Caco-2 (cell line): ENCODE measurements around the gene CDC42BPG. TPM values are rescaled to one million over a fixed set of nuclear protein-coding genes. Genes with fewer than 3 reads are reported as not detected.

Experiments
- BruUV-seq: library from RNA; stranded (reverse); fragments of 400-500 nt; replicated peaks from 2 replicates; lab custom pipeline; 2021; lab: Mats Ljungman, UMichigan
- CTCF ChIA-PET: fragments of 300-600 bp; sonication (Branson Sonifier 250); formaldehyde crosslinking; loops from one replicate; lab custom pipeline; 2022; ENCODE audit warnings: antibody characterized with exemption; lab: Charles Lee
- POLR2A ChIA-PET: fragments of 300-600 bp; sonication (Branson Sonifier 250); formaldehyde crosslinking; loops from one replicate; lab custom pipeline; 2022; ENCODE audit warnings: antibody characterized with exemption; lab: Charles Lee
- DNase-seq, 2 experiments: peaks; one replicate each; pipeline versions ENCODE4 v3.0.0 to v3.0.0-alpha.2; 2020 to 2022
- H3K27me3 ChIP-seq: replicated peaks from 2 replicates; pipeline ENCODE4 v1.6.0; 2011; ENCODE audit warnings: low read length; ENCODE audit not compliant: control insufficient read depth, insufficient read depth
- H3K36me3 ChIP-seq: 2 replicates; pipeline ENCODE4 v1.5.1; 2011; ENCODE audit warnings: low read length; ENCODE audit not compliant: control insufficient read depth, insufficient read depth
- H3K4me1 ChIP-seq: fragments of 250-450 bp; sonication (Bioruptor Pico); 2 replicates; pipeline ENCODE4 v1.5.1; 2020; ENCODE audit warnings: mild to moderate bottlenecking
- H3K4me3 ChIP-seq: 2 replicates; pipeline ENCODE4 v1.5.1; 2011; ENCODE audit warnings: low read depth, mild to moderate bottlenecking, control low read depth, low read length
- H3K9me3 ChIP-seq: fragments of 250-450 bp; sonication (Bioruptor Pico); 2 replicates; pipeline ENCODE4 v1.5.1; 2020; ENCODE audit warnings: mild to moderate bottlenecking, moderate library complexity
- H3K27ac Mint-ChIP-seq: one replicate; pipeline ENCODE4 v1.8.0; 2022; ENCODE audit warnings: mixed read lengths; ENCODE audit not compliant: unreplicated experiment
- H3K27me3 Mint-ChIP-seq: one replicate; pipeline ENCODE4 v1.8.0; 2022; ENCODE audit warnings: mixed read lengths; ENCODE audit not compliant: insufficient read depth, unreplicated experiment
- H3K36me3 Mint-ChIP-seq: one replicate; pipeline ENCODE4 v1.8.0; 2022; ENCODE audit warnings: mild to moderate bottlenecking, mixed read lengths; ENCODE audit not compliant: insufficient read depth, unreplicated experiment
- H3K4me1 Mint-ChIP-seq: one replicate; pipeline ENCODE4 v1.8.0; 2022; ENCODE audit warnings: low read depth, mixed read lengths; ENCODE audit not compliant: unreplicated experiment
- H3K4me3 Mint-ChIP-seq: one replicate; pipeline ENCODE4 v1.8.0; 2022; ENCODE audit warnings: mild to moderate bottlenecking, moderate library complexity, mixed read lengths; ENCODE audit not compliant: unreplicated experiment
- H3K9me3 Mint-ChIP-seq: one replicate; pipeline ENCODE4 v1.8.0; 2022; ENCODE audit warnings: mixed read lengths; ENCODE audit not compliant: unreplicated experiment
- intact Hi-C: fragments of 100-400 bp; cut with micrococcal nuclease; formaldehyde crosslinking; loops from one replicate; pipeline ENCODE4 v1.10.0; 2022; ENCODE audit not compliant: unreplicated experiment
- total RNA-seq: library from RNA; stranded (reverse); gene quantifications from 2 replicates; pipeline ENCODE4 v1.2.3, GENCODE V29; 2022
- TF ChIP-seq, protein P1 (sequence below), 2 experiments: fragments of 200-600 bp in 1 of 2; IDR thresholded peaks; 1 replicate in 1 of 2; 2 replicates in 1 of 2; pipeline versions ENCODE4 v1.5.1 to v1.8.0; 2011 to 2022; ENCODE audit warnings: antibody characterized with exemption in 1 of 2, control low read depth in 1 of 2, inconsistent platforms in 1 of 2, low read depth in 1 of 2, low read length in 1 of 2, mild to moderate bottlenecking in 1 of 2, moderate library complexity in 1 of 2; ENCODE audit not compliant: insufficient read depth in 1 of 2, severe bottlenecking in 1 of 2, unreplicated experiment in 1 of 2

The CDC42BPG gene
- total RNA-seq, 1 experiment from 2014 or later = 29.1 TPM

DNA sequence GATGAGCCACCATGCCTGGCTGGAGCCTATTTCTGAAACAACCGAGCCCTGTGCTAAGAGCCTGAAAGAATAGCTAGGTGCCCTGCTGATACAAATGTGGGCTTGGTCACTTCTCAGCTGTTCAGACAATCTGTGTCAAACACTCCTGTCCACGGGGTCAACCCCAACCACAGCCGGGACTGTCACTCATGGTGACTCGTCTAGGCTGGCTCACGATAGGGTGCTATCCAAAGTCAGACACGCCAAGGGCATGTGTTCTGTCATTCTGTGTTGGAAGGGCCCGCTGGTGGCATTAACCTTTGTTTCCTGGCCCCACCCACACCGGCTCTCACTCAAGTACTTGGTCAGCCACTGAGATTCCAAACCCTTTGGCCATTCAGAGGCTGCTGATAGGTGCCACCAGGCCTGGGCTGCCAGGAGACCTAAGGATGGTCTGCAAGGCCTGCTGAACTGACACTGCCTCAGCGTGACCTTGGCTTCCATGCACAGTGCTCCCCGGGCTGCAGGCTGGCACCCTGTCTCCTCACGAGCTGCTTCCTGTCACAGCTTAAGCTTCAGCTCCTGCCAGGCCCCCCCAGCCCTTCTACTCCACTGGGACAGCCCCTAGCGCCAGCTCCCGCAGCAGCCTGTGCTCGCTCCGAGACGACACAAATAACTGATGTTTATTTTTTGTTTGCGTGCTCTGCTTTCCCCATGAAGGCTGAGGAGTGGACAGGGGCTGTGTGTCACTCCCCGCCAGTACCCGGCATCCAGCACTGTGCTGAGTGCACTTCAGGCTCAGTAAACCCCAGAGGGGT is 14.2 kb upstream of the CDC42BPG start:
- ChIA-PET CTCF (interaction anchor here (0.6 to 1.1 kb wide), 2 partner anchors 13 to 29 kb away, joined by 3 to 4 read pairs; no protein-coding TSS in a partner anchor), POLR2A (no interaction called here)
- TF ChIP-seq, protein P1, sequence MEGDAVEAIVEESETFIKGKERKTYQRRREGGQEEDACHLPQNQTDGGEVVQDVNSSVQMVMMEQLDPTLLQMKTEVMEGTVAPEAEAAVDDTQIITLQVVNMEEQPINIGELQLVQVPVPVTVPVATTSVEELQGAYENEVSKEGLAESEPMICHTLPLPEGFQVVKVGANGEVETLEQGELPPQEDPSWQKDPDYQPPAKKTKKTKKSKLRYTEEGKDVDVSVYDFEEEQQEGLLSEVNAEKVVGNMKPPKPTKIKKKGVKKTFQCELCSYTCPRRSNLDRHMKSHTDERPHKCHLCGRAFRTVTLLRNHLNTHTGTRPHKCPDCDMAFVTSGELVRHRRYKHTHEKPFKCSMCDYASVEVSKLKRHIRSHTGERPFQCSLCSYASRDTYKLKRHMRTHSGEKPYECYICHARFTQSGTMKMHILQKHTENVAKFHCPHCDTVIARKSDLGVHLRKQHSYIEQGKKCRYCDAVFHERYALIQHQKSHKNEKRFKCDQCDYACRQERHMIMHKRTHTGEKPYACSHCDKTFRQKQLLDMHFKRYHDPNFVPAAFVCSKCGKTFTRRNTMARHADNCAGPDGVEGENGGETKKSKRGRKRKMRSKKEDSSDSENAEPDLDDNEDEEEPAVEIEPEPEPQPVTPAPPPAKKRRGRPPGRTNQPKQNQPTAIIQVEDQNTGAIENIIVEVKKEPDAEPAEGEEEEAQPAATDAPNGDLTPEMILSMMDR (IDR thresholded peaks at IDR 0.05; ENCODE audit: insufficient read depth in 1 of 2, low read depth in 1 of 2, low read length in 1 of 2, severe bottlenecking in 1 of 2, unreplicated experiment in 1 of 2) = no peak
- no TSS peak for BruUV-seq
- H3K4me1 Mint-ChIP-seq = peaks cover 17% of the 10 kb centered on the region
- DNase-seq = no peak
- peaks cover 8% of the 10 kb centered on the region for H3K36me3 ChIP-seq
- H3K27me3 ChIP-seq = no peaks in the 10 kb centered on the region
- H3K9me3 ChIP-seq = no peaks in the 10 kb centered on the region
- peaks cover 50% of the 10 kb centered on the region for H3K4me1 ChIP-seq
- H3K36me3 Mint-ChIP-seq = peaks cover 70% of the 10 kb centered on the region
- H3K27ac Mint-ChIP-seq = no peak overlapping the region
- H3K4me3 Mint-ChIP-seq = no peak overlapping the region
- intact Hi-C loops = no loop called here
- no peaks in the 10 kb centered on the region for H3K9me3 Mint-ChIP-seq
- H3K27me3 Mint-ChIP-seq = no peaks in the 10 kb centered on the region
- H3K4me3 ChIP-seq = no peak overlapping the region

GRCh38 chr11:64857485-64857884 is 13.0 kb upstream of the CDC42BPG start:
- BruUV-seq = no TSS peak
- Histone ChIP-seq H3K4me1 (peaks cover 45% of the 10 kb centered on the region), H3K27me3 (no peaks in the 10 kb centered on the region), H3K36me3 (peaks cover 8% of the 10 kb centered on the region), H3K4me3 (no peak overlapping the region), H3K9me3 (no peaks in the 10 kb centered on the region)
- Mint-ChIP-seq H3K9me3 (no peaks in the 10 kb centered on the region), H3K4me1 (peaks cover 17% of the 10 kb centered on the region), H3K27ac (no peak overlapping the region), H3K27me3 (no peaks in the 10 kb centered on the region), H3K36me3 (peaks cover 72% of the 10 kb centered on the region), H3K4me3 (no peak overlapping the region)
- intact Hi-C loops = no loop called here
- TF ChIP-seq, protein P1 (IDR thresholded peaks at IDR 0.05; ENCODE audit: insufficient read depth in 1 of 2, low read depth in 1 of 2, low read length in 1 of 2, severe bottlenecking in 1 of 2, unreplicated experiment in 1 of 2) = no peak
- DNase-seq = no peak
- CTCF ChIA-PET = interaction anchor here (0.6 kb wide), 1 partner anchor 264 kb away, joined by 4 read pairs; the partner anchor contains the start of gene FAU
- POLR2A ChIA-PET = interaction anchor here (1.0 kb wide), 1 partner anchor 19 kb away, joined by 3 read pairs; no protein-coding TSS in a partner anchor

GRCh38 chr11:64856382-64857227 is 12.2 kb upstream of the CDC42BPG start:
- no peaks in the 10 kb centered on the region for H3K9me3 Mint-ChIP-seq
- intact Hi-C loops = no loop called here
- Histone ChIP-seq H3K4me1 (peaks cover 39% of the 10 kb centered on the region), H3K4me3 (no peak overlapping the region), H3K27me3 (no peaks in the 10 kb centered on the region), H3K36me3 (peaks cover 6% of the 10 kb centered on the region), H3K9me3 (no peaks in the 10 kb centered on the region)
- peak; percentile 47 to 70 for DNase-seq
- TF ChIP-seq, protein P1 (IDR thresholded peaks at IDR 0.05; ENCODE audit: insufficient read depth in 1 of 2, low read depth in 1 of 2, low read length in 1 of 2, severe bottlenecking in 1 of 2, unreplicated experiment in 1 of 2) = no peak
- ChIA-PET CTCF (no interaction called here), POLR2A (interaction anchor here (0.5 to 1.0 kb wide), 2 partner anchors 20 to 611 kb away, joined by 3 read pairs; no protein-coding TSS in a partner anchor)
- H3K27ac Mint-ChIP-seq = peak overlapping the region; percentile 91
- BruUV-seq = no TSS peak
- H3K4me1 Mint-ChIP-seq = peaks cover 17% of the 10 kb centered on the region
- H3K27me3 Mint-ChIP-seq = no peaks in the 10 kb centered on the region
- peaks cover 75% of the 10 kb centered on the region for H3K36me3 Mint-ChIP-seq
- no peak overlapping the region for H3K4me3 Mint-ChIP-seq
